GM12878 (cell line): ENCODE data around the gene TAF11L4. TPM values are rescaled to one million over a fixed set of nuclear protein-coding genes. Genes with fewer than 3 reads are reported as not detected.
"Not testable (repeated sequence)": the region's sequence is repeated elsewhere in the genome, so short reads cannot be mapped to it uniquely, and the experiment has no call there.

Experiments
- ATAC-seq: fragments of 200-7000 bp; cut with Tn5 transposase; 3 replicates; pipeline ENCODE4 v1.9.1; 2020; ENCODE audit warnings: mild to moderate bottlenecking, moderate library complexity
- BruUV-seq: library from RNA; stranded (reverse); fragments of 400-500 nt; replicated peaks from 2 replicates; lab custom pipeline; 2021; lab: Mats Ljungman, UMichigan
- CTCF ChIA-PET: fragments of 300-600 bp; sonication (Branson Sonifier 250); formaldehyde crosslinking; extraction: SDS; loops from one replicate; lab custom pipeline; 2021; ENCODE audit warnings: inconsistent platforms; lab: Yijun Ruan, JAX
- POLR2A ChIA-PET: fragments of 350-600 bp; formaldehyde crosslinking; extraction: SDS; loops from one replicate; lab custom pipeline; 2021; ENCODE audit warnings: inconsistent platforms; lab: Charles Lee
- RAD21 ChIA-PET: fragments of 300-600 bp; sonication (Branson Sonifier 250); formaldehyde crosslinking; loops from one replicate; lab custom pipeline; 2023; ENCODE audit warnings: antibody characterized with exemption; ENCODE audit not compliant: unreplicated experiment; lab: Charles Lee
- SMC1A ChIA-PET: fragments of 300-600 bp; sonication (Branson Sonifier 250); formaldehyde crosslinking; loops from one replicate; lab custom pipeline; 2023; ENCODE audit not compliant: unreplicated experiment, uncharacterized antibody; lab: Charles Lee
- DNase-seq: peaks from one replicate; pipeline ENCODE4 v3.0.0-alpha.2; 2011; ENCODE audit warnings: low read depth, low spot score
- FAIRE-seq: peaks from 3 replicates; lab custom pipeline; 2011; peaks lifted over from hg19 to GRCh38; lab: Jason Lieb, UNC
- H2AFZ ChIP-seq: 2 replicates; pipeline ENCODE4 v1.6.0; 2011; ENCODE audit warnings: low read depth, low read length, control low read depth; ENCODE audit not compliant: control insufficient read depth
- H3K27ac ChIP-seq: 2 replicates; pipeline ENCODE4 v1.5.1; 2011; ENCODE audit warnings: control low read depth; ENCODE audit not compliant: control insufficient read depth, insufficient read depth
- H3K27me3 ChIP-seq, 2 experiments: replicated peaks in 1 of 2; 2 replicates each; pipeline versions ENCODE4 v1.6.0 to v1.6.1; 2011; ENCODE audit warnings: low read length in 1 of 2; ENCODE audit not compliant: control insufficient read depth in 2 of 2, insufficient read depth in 2 of 2
- H3K36me3 ChIP-seq, 2 experiments: 2 replicates each; pipeline ENCODE4 v1.5.1; 2011; ENCODE audit warnings: low read length in 1 of 2; ENCODE audit not compliant: control insufficient read depth in 2 of 2, insufficient read depth in 2 of 2
- H3K4me1 ChIP-seq: 2 replicates; pipeline ENCODE4 v1.6.1; 2011; ENCODE audit warnings: mild to moderate bottlenecking, low read length, moderate library complexity, mixed read lengths; ENCODE audit not compliant: control insufficient read depth, insufficient read depth
- H3K4me2 ChIP-seq: 2 replicates; pipeline ENCODE4 v1.6.0; 2011; ENCODE audit warnings: control low read depth; ENCODE audit not compliant: control insufficient read depth, insufficient read depth
- H3K4me3 ChIP-seq: fragments of 200-600 bp; sonication (generic); 2 replicates; pipeline ENCODE4 v1.5.1; 2016
- H3K79me2 ChIP-seq: 2 replicates; pipeline ENCODE4 v1.6.0; 2011; ENCODE audit warnings: low read length; ENCODE audit not compliant: control insufficient read depth, insufficient read depth
- H3K9ac ChIP-seq: 2 replicates; pipeline ENCODE4 v1.8.0; 2011; ENCODE audit warnings: low read length, control low read depth, mixed read lengths; ENCODE audit not compliant: control insufficient read depth, insufficient read depth
- H3K9me3 ChIP-seq: replicated peaks from 3 replicates; pipeline ENCODE4 v1.5.1; 2011; ENCODE audit warnings: mild to moderate bottlenecking, low read length; ENCODE audit not compliant: control insufficient read depth, insufficient read depth
- H4K20me1 ChIP-seq: 2 replicates; pipeline ENCODE4 v1.6.0; 2011; ENCODE audit not compliant: control insufficient read depth, insufficient read depth
- ESRRA ChIP-seq: IDR thresholded peaks from 2 replicates; pipeline ENCODE4 v1.6.1; 2012; ENCODE audit warnings: mild to moderate bottlenecking, low read length, improper control_type of control experiment
- KDM1A ChIP-seq: fragments of 200-600 bp; sonication (generic); IDR thresholded peaks from 2 replicates; pipeline ENCODE4 v1.6.1; 2016; ENCODE audit warnings: borderline replicate concordance
- NFXL1 ChIP-seq: fragments of 450-650 bp; IDR thresholded peaks from 2 replicates; pipeline ENCODE4 v1.6.1; 2017; ENCODE audit warnings: antibody characterized with exemption, mild to moderate bottlenecking, borderline replicate concordance
- NR2C2 ChIP-seq: IDR thresholded peaks from 2 replicates; pipeline ENCODE4 v1.6.1; 2011; ENCODE audit warnings: borderline replicate concordance, low read depth; ENCODE audit not compliant: control insufficient read depth, insufficient read length
- NRF1 ChIP-seq: conservative IDR thresholded peaks from 2 replicates; pipeline ENCODE4 v1.6.1; 2011; ENCODE audit warnings: mild to moderate bottlenecking, low read depth, low read length, improper control_type of control experiment
- SUPT20H ChIP-seq: IDR thresholded peaks from 2 replicates; pipeline ENCODE4 v1.6.1; 2011; ENCODE audit warnings: low read depth, mild to moderate bottlenecking, low read length, moderate library complexity, borderline replicate concordance; ENCODE audit not compliant: control insufficient read depth
- WGBS: methylation state at CpG from one replicate; pipeline ENCODE4 v1.1.6; 2016; ENCODE audit warnings: low lambda C conversion rate; ENCODE audit not compliant: insufficient replicate concordance, insufficient coverage; ENCODE audit errors: missing lambda C conversion rate; 5-methylcytosine and 5-hydroxymethylcytosine counted together
- in situ Hi-C: fragments of 300-500 bp; cut with MboI; formaldehyde crosslinking; loops from 9 replicates; pipeline ENCODE4 v1.14.3; 2018; ENCODE audit warnings: mixed read lengths
- intact Hi-C: fragments of 100-400 bp; cut with micrococcal nuclease; formaldehyde crosslinking; loops from one replicate; pipeline ENCODE4 v1.14.2; 2022; ENCODE audit not compliant: unreplicated experiment
- polyA plus RNA-seq, 11 experiments: library from polyadenylated mRNA; depleted of rRNA in 4 of 11; unstranded in 6 of 11; stranded (reverse) in 5 of 11; fragments of >200 nt; fragmentation: Nextera tagmentation in 4 of 11; fragmentation: Illumina TruSeq in 1 of 11; extraction: Ambion mirVana in 4 of 11; extraction: Trizol in 1 of 11; gene quantifications; 1 replicate in 1 of 11; 2 replicates in 10 of 11; pipeline versions ENCODE4 v1.2.1 to v1.2.3, GENCODE V29; 2011 to 2016; ENCODE audit warnings: inconsistent platforms in 2 of 11, missing spikeins in 2 of 11, low read depth in 1 of 11
- total RNA-seq, 4 experiments: library from RNA; depleted of rRNA in 3 of 4; stranded (reverse); fragments of >200 nt in 3 of 4; fragmentation: Illumina TruSeq in 1 of 4; extraction: Trizol in 1 of 4; gene quantifications; 2 replicates each; pipeline versions ENCODE4 v1.2.1 to v1.2.3, GENCODE V29; 2013 to 2021
- TF ChIP-seq, protein P1 (sequence below): IDR thresholded peaks from 2 replicates; pipeline ENCODE4 v1.6.1; 2012; ENCODE audit warnings: low read depth, low read length, improper control_type of control experiment
- TF ChIP-seq, protein P2 (sequence below): fragments of 450-650 bp; IDR thresholded peaks from 2 replicates; pipeline ENCODE4 v1.6.1; 2017; ENCODE audit warnings: low read depth, mild to moderate bottlenecking, moderate library complexity
- TF ChIP-seq, protein P3 (sequence below): fragments of 450-650 bp; IDR thresholded peaks from 2 replicates; pipeline ENCODE4 v1.6.1; 2016; ENCODE audit warnings: mild to moderate bottlenecking
- TF ChIP-seq, protein P4 (sequence below): IDR thresholded peaks from 2 replicates; pipeline ENCODE4 v1.6.1; 2012; ENCODE audit warnings: low read depth, low read length, improper control_type of control experiment
- TF ChIP-seq, protein P5 (sequence below): fragments of 450-650 bp; IDR thresholded peaks from 2 replicates; pipeline ENCODE4 v1.6.1; 2017; ENCODE audit warnings: mild to moderate bottlenecking

The TAF11L4 gene
- total and polyA plus RNA-seq, 10 of the 15 experiments (the other 5 are each of a cell fraction or from before 2014, with no cell fraction given), result not detected

DNA sequence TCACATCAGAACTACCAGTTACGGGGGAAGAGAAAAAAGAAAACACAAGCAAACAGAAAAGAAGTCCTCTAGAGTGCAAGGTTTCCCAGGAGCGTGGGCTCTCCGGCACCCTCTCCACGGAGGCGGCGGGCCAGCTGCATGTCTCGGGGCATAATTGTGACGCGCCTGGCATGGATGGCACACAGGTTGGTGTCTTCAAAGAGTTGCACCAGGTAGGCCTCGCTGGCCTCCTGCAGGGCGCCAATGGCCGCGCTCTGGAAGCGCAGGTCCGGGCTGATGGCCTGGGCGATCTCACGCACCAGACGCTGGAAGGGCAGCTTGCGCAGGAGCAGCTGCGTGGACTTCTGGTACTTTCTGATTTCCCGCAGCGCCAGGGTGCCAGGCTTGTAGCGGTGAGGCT lies 30.3 kb upstream of the TAF11L4 start:
- POLR2A ChIA-PET, H3K4me2 ChIP-seq, ATAC-seq, RAD21 ChIA-PET, H3K27ac ChIP-seq, H3K4me3 ChIP-seq, in situ Hi-C loops, FAIRE-seq, H4K20me1 ChIP-seq, CTCF ChIA-PET, H3K27me3 ChIP-seq, H3K9ac ChIP-seq, H2AFZ ChIP-seq, BruUV-seq, SMC1A ChIA-PET, intact Hi-C loops, H3K4me1 ChIP-seq, H3K36me3 ChIP-seq, H3K79me2 ChIP-seq, DNase-seq, H3K9me3 ChIP-seq: not testable (repeated sequence)
- WGBS, result 85% methylated on average over 19 of the region's 23 CpGs

DNA sequence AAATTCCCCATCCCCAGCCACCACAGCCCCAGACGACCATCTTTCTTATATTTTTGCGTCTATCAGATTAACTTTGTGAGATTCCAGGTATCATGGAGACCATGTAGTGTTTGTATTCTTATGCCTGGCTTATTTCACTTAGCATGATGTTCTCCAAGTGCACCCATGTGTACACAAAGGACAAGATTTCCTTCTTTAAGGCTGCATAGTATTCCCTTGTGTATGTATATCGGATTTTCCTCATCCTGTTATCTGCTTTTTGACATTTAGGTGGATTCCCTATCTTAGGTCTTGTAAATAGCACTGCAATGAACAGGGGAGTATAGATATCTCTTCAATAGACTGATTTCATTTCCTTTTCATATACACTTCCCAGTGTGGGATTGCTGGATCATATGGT lies 28.8 kb upstream of the TAF11L4 start:
- Histone ChIP-seq H3K9ac (no peak overlapping the region), H3K4me2 (no peak overlapping the region), H2AFZ (no peak overlapping the region), H3K36me3 (no peaks in the 10 kb centered on the region), H3K27me3 (no peaks in the 10 kb centered on the region), H3K9me3 (no peaks in the 10 kb centered on the region; the same call in 2 of the 3 replicates), H3K27ac (no peak overlapping the region), H3K4me1 (no peaks in the 10 kb centered on the region), H3K79me2 (no peaks in the 10 kb centered on the region), H4K20me1 (no peaks in the 10 kb centered on the region), H3K4me3 (no peak overlapping the region)
- ChIA-PET RAD21 (no interaction called here), SMC1A (no interaction called here), CTCF (no interaction called here), POLR2A (no interaction called here)
- ATAC-seq, result no peak
- no TSS peak for BruUV-seq
- intact Hi-C loops, result no loop called here
- no peak for DNase-seq
- FAIRE-seq, result no peak
- WGBS, result 33% methylated on average over 3 of the region's 3 CpGs
- in situ Hi-C loops, result no loop called here
- TF ChIP-seq NR2C2 (no peak), NRF1 (no peak), NFXL1 (no peak), ESRRA (no peak), SUPT20H (no peak), KDM1A (no peak)
- TF ChIP-seq, protein P1, sequence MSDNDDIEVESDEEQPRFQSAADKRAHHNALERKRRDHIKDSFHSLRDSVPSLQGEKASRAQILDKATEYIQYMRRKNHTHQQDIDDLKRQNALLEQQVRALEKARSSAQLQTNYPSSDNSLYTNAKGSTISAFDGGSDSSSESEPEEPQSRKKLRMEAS, result no peak
- TF ChIP-seq, protein P2, sequence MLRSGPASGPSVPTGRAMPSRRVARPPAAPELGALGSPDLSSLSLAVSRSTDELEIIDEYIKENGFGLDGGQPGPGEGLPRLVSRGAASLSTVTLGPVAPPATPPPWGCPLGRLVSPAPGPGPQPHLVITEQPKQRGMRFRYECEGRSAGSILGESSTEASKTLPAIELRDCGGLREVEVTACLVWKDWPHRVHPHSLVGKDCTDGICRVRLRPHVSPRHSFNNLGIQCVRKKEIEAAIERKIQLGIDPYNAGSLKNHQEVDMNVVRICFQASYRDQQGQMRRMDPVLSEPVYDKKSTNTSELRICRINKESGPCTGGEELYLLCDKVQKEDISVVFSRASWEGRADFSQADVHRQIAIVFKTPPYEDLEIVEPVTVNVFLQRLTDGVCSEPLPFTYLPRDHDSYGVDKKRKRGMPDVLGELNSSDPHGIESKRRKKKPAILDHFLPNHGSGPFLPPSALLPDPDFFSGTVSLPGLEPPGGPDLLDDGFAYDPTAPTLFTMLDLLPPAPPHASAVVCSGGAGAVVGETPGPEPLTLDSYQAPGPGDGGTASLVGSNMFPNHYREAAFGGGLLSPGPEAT, result no peak
- TF ChIP-seq, protein P3, sequence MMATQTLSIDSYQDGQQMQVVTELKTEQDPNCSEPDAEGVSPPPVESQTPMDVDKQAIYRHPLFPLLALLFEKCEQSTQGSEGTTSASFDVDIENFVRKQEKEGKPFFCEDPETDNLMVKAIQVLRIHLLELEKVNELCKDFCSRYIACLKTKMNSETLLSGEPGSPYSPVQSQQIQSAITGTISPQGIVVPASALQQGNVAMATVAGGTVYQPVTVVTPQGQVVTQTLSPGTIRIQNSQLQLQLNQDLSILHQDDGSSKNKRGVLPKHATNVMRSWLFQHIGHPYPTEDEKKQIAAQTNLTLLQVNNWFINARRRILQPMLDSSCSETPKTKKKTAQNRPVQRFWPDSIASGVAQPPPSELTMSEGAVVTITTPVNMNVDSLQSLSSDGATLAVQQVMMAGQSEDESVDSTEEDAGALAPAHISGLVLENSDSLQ, result no peak
- TF ChIP-seq, protein P4, sequence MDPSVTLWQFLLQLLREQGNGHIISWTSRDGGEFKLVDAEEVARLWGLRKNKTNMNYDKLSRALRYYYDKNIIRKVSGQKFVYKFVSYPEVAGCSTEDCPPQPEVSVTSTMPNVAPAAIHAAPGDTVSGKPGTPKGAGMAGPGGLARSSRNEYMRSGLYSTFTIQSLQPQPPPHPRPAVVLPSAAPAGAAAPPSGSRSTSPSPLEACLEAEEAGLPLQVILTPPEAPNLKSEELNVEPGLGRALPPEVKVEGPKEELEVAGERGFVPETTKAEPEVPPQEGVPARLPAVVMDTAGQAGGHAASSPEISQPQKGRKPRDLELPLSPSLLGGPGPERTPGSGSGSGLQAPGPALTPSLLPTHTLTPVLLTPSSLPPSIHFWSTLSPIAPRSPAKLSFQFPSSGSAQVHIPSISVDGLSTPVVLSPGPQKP, result no peak
- TF ChIP-seq, protein P5, sequence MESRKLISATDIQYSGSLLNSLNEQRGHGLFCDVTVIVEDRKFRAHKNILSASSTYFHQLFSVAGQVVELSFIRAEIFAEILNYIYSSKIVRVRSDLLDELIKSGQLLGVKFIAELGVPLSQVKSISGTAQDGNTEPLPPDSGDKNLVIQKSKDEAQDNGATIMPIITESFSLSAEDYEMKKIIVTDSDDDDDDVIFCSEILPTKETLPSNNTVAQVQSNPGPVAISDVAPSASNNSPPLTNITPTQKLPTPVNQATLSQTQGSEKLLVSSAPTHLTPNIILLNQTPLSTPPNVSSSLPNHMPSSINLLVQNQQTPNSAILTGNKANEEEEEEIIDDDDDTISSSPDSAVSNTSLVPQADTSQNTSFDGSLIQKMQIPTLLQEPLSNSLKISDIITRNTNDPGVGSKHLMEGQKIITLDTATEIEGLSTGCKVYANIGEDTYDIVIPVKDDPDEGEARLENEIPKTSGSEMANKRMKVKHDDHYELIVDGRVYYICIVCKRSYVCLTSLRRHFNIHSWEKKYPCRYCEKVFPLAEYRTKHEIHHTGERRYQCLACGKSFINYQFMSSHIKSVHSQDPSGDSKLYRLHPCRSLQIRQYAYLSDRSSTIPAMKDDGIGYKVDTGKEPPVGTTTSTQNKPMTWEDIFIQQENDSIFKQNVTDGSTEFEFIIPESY, result no peak
